Suprapubic skin (tissue), 4 donors: Measurements from ENCODE around the gene CCDC158.

Experiments used
- CTCF ChIP-seq, 2 donors: fragments of 200-600 bp in 1 of 2; fragments of 450-650 bp in 1 of 2; sonication (generic) in 1 of 2; IDR thresholded peaks; one replicate each; pipeline ENCODE4 v1.5.1; 2016 to 2019; ENCODE audit warnings: antibody characterized with exemption in 2 of 2, mild to moderate bottlenecking in 1 of 2, moderate library complexity in 1 of 2
- EP300 ChIP-seq: sonication (generic); formaldehyde crosslinking; IDR thresholded peaks from one replicate; pipeline ENCODE4 v1.6.1; 2017; ENCODE audit warnings: antibody characterized with exemption
- POLR2A ChIP-seq, 2 donors: fragments of 450-650 bp; IDR thresholded peaks; one replicate each; pipeline ENCODE4 v1.6.1; 2017; ENCODE audit warnings: antibody characterized with exemption in 2 of 2, mild to moderate bottlenecking in 2 of 2, moderate library complexity in 2 of 2
- POLR2AphosphoS5 ChIP-seq, 3 donors: sonication (generic); formaldehyde crosslinking; IDR thresholded peaks; one replicate each; pipeline ENCODE4 v1.6.1; 2017; ENCODE audit warnings: antibody characterized with exemption in 3 of 3

GRCh38 chr4:76406081-76406480 is 14.9 kb downstream of the CCDC158 start:
- no peak for TF ChIP-seq CTCF (IDR thresholded peaks at IDR 0.05)
- TF ChIP-seq POLR2A (IDR thresholded peaks at IDR 0.05) = no peak
- TF ChIP-seq EP300 = no peak
- no peak for TF ChIP-seq POLR2AphosphoS5 (IDR thresholded peaks at IDR 0.05)
